ENCODE measurements around the gene COBLL1.

The COBLL1 gene

GRCh38 chr2:164755952-164756351, 85.7 kb downstream of the COBLL1 start:
- no peak for DNase-seq

GRCh38 chr2:164754157-164755093, 87.2 kb downstream of the COBLL1 start:
- DNase-seq, result no peak

- DNase-seq, result no peak
These were observed 88.7 kb downstream of the COBLL1 start for GRCh38 chr2:164752956-164753355.

- no peak for DNase-seq
These were observed 93.7 kb downstream of the COBLL1 start for GRCh38 chr2:164747783-164748433.

GRCh38 chr2:164747140-164747539, 94.5 kb downstream of the COBLL1 start:
- DNase-seq, result no peak

GRCh38 chr2:164746713-164747112, 94.9 kb downstream of the COBLL1 start:
- no peak for DNase-seq

GRCh38 chr2:164745012-164745797, 96.4 kb downstream of the COBLL1 start:
- no peak for DNase-seq

GRCh38 chr2:164742738-164743317, 98.8 kb downstream of the COBLL1 start:
- no peak for DNase-seq

GRCh38 chr2:164739966-164740365, 101.7 kb downstream of the COBLL1 start:
- no peak for DNase-seq

- DNase-seq, result peak in 1 of 5 donors; percentile 50
These were observed 104.0 kb downstream of the COBLL1 start for GRCh38 chr2:164737612-164738081.

- DNase-seq, result no peak
These were observed 106.2 kb downstream of the COBLL1 start for GRCh38 chr2:164735309-164735919.

GRCh38 chr2:164734196-164734595, 107.4 kb downstream of the COBLL1 start:
- no peak for DNase-seq

- DNase-seq, result no peak
These were observed 116.1 kb downstream of the COBLL1 start for GRCh38 chr2:164725542-164725941.

GRCh38 chr2:164722616-164723338, 118.8 kb downstream of the COBLL1 start:
- no peak for DNase-seq

GRCh38 chr2:164721430-164721829, 120.2 kb downstream of the COBLL1 start:
- no peak for DNase-seq

- no peak for DNase-seq
These were observed 121.4 kb downstream of the COBLL1 start for GRCh38 chr2:164719996-164720941.

- no peak for DNase-seq
These were observed 124.4 kb downstream of the COBLL1 start for GRCh38 chr2:164717000-164717803.

GRCh38 chr2:164714471-164714870, 127.2 kb downstream of the COBLL1 start:
- DNase-seq, result no peak

GRCh38 chr2:164711766-164712138, 129.9 kb downstream of the COBLL1 start:
- no peak for DNase-seq

Data from T-helper 1 cell (primary cell).